Panc1 (cell line): ENCODE measurements around the gene STK35. TPM values are rescaled to one million over a fixed set of nuclear protein-coding genes. Genes with fewer than 3 reads are reported as not detected.

Source experiments
- ATAC-seq: fragments of 200-7000 bp; cut with Tn5 transposase; 2 replicates; pipeline ENCODE4 v1.9.1; 2020; ENCODE audit warnings: mild to moderate bottlenecking, moderate library complexity
- BruUV-seq: library from RNA; stranded (reverse); fragments of 400-500 nt; replicated peaks from 2 replicates; lab custom pipeline; 2021; lab: Mats Ljungman, UMichigan
- CTCF ChIA-PET: fragments of 300-600 bp; sonication (Branson Sonifier 250); formaldehyde crosslinking; loops from one replicate; lab custom pipeline; 2022; ENCODE audit warnings: antibody characterized with exemption; lab: Charles Lee
- POLR2A ChIA-PET: fragments of 300-600 bp; sonication (Branson Sonifier 250); formaldehyde crosslinking; loops from one replicate; lab custom pipeline; 2022; ENCODE audit warnings: antibody characterized with exemption; lab: Charles Lee
- DNase-seq: peaks from one replicate; pipeline ENCODE4 v3.0.0-alpha.2; 2010; ENCODE audit warnings: low read depth, low spot score
- H3K27ac ChIP-seq: 2 replicates; pipeline ENCODE4 v1.5.1; 2011; ENCODE audit warnings: mild to moderate bottlenecking, low read length, inconsistent platforms
- H3K27me3 ChIP-seq: fragments of 200-500 bp; sonication (Bioruptor generic); 2 replicates; pipeline ENCODE4 v1.6.0; 2014; ENCODE audit warnings: low read length, inconsistent platforms; ENCODE audit not compliant: control insufficient read depth, insufficient read depth
- H3K36me3 ChIP-seq: fragments of 200-500 bp; sonication (Bioruptor generic); 2 replicates; pipeline ENCODE4 v1.5.1; 2014; ENCODE audit warnings: inconsistent platforms, mild to moderate bottlenecking, low read length, moderate library complexity; ENCODE audit not compliant: control insufficient read depth, insufficient read depth
- H3K4me1 ChIP-seq: 2 replicates; pipeline ENCODE4 v1.5.1; 2011; ENCODE audit warnings: inconsistent platforms, mild to moderate bottlenecking, low read length, moderate library complexity; ENCODE audit not compliant: control insufficient read depth, insufficient read depth
- H3K4me3 ChIP-seq, 2 experiments: 2 replicates each; pipeline ENCODE4 v1.5.1; 2011 to 2012; ENCODE audit warnings: low read depth in 2 of 2, low read length in 2 of 2, mild to moderate bottlenecking in 2 of 2, inconsistent platforms in 1 of 2, moderate library complexity in 1 of 2
- H3K9me3 ChIP-seq: fragments of 200-500 bp; sonication (Bioruptor generic); 2 replicates; pipeline ENCODE4 v1.5.1; 2014; ENCODE audit warnings: low read depth, mild to moderate bottlenecking, inconsistent platforms, low read length, moderate library complexity; ENCODE audit not compliant: control insufficient read depth, insufficient read depth
- CTCF ChIP-seq: fragments of 450-650 bp; IDR thresholded peaks from 2 replicates; pipeline ENCODE4 v1.5.1; 2017; ENCODE audit warnings: mild to moderate bottlenecking
- POLR2AphosphoS5 ChIP-seq: IDR thresholded peaks from 2 replicates; pipeline ENCODE4 v1.6.1; 2012; ENCODE audit warnings: mild to moderate bottlenecking, low read depth, low read length, moderate library complexity
- REST ChIP-seq, 2 experiments: IDR thresholded peaks; 2 replicates each; pipeline ENCODE4 v1.6.1; 2011 to 2012; ENCODE audit warnings: low read depth in 2 of 2, control low read depth in 1 of 2, low read length in 1 of 2, mild to moderate bottlenecking in 1 of 2, moderate library complexity in 1 of 2; ENCODE audit not compliant: insufficient read depth in 1 of 2
- SIN3A ChIP-seq: IDR thresholded peaks from 2 replicates; pipeline ENCODE4 v1.6.1; 2012; ENCODE audit warnings: low read depth, mild to moderate bottlenecking, low read length, moderate library complexity, borderline replicate concordance; ENCODE audit not compliant: insufficient read depth
- TCF7L2 ChIP-seq: IDR thresholded peaks from 2 replicates; pipeline ENCODE4 v1.6.1; 2011; ENCODE audit warnings: mild to moderate bottlenecking, low read depth, low read length, inconsistent platforms
- in situ Hi-C: cut with HindIII; loops from 2 replicates; pipeline ENCODE4 v1.10.0; 2016; ENCODE audit warnings: low sequenced_read_pairs, low pct_unique_long_range_greater_than_20kb
- intact Hi-C: fragments of 100-400 bp; cut with micrococcal nuclease; formaldehyde crosslinking; loops from one replicate; pipeline ENCODE4 v1.10.0; 2022; ENCODE audit not compliant: unreplicated experiment
- total RNA-seq: library from RNA; stranded (reverse); gene quantifications from one replicate; pipeline ENCODE4 v1.2.1, GENCODE V29; 2021; ENCODE audit not compliant: unreplicated experiment

STK35 gene
- total RNA-seq, 1 experiment from 2014 or later: 27.6 TPM

GRCh38 chr20:2174067-2174466 lies 72.4 kb downstream of the STK35 start:
- H3K36me3 ChIP-seq: no peaks in the 10 kb centered on the region
- TF ChIP-seq REST (IDR thresholded peaks at IDR 0.05; ENCODE audit: insufficient read depth in 1 of 2, low read depth in 2 of 2, low read length in 1 of 2) (no peak), CTCF (no peak), TCF7L2 (no peak), SIN3A (no peak), POLR2AphosphoS5 (no peak)
- no TSS peak for BruUV-seq
- H3K4me1 ChIP-seq: 0 out of 2 replicates have a peak, but pooled peaks cover 4% of the 10 kb centered on the region
- POLR2A ChIA-PET: interaction anchor here (1.1 kb wide), 1 partner anchor 9 kb away, joined by 3 read pairs; no protein-coding TSS in a partner anchor
- intact Hi-C loops: loop anchor here (5.0 kb wide), 1 partner anchor 167 kb away; no protein-coding TSS in a partner anchor
- no peak overlapping the region for H3K4me3 ChIP-seq
- ATAC-seq (no peak), DNase-seq (no peak)
- no peaks in the 10 kb centered on the region; the same call in 1 of the 2 replicates for H3K27me3 ChIP-seq
- H3K27ac ChIP-seq: no peak overlapping the region
- in situ Hi-C loops: no loop called here
- H3K9me3 ChIP-seq: no peaks in the 10 kb centered on the region
- CTCF ChIA-PET: interaction anchor here (1.0 kb wide), 1 partner anchor 208 kb away, joined by 3 read pairs; no protein-coding TSS in a partner anchor

GRCh38 chr20:2176946-2177345 lies 75.3 kb downstream of the STK35 start:
- ATAC-seq: no peak
- in situ Hi-C loops (no loop called here), intact Hi-C loops (no loop called here)
- no peak for DNase-seq
- Histone ChIP-seq H3K36me3 (no peaks in the 10 kb centered on the region), H3K27me3 (no peaks in the 10 kb centered on the region; the same call in 1 of the 2 replicates), H3K27ac (no peak overlapping the region), H3K4me3 (no peak overlapping the region), H3K9me3 (no peaks in the 10 kb centered on the region), H3K4me1 (0 out of 2 replicates have a peak, but pooled peaks cover 4% of the 10 kb centered on the region)
- no TSS peak for BruUV-seq
- ChIA-PET CTCF (no interaction called here), POLR2A (no interaction called here)
- TF ChIP-seq TCF7L2: no peak
- TF ChIP-seq POLR2AphosphoS5: no peak
- TF ChIP-seq REST (IDR thresholded peaks at IDR 0.05; ENCODE audit: insufficient read depth in 1 of 2, low read depth in 2 of 2, low read length in 1 of 2): no peak
- no peak for TF ChIP-seq SIN3A
- TF ChIP-seq CTCF: no peak
